Ovary (tissue), 3 donors: ENCODE measurements around the gene CCT7.

Source experiments
- POLR2A ChIP-seq: fragments of 450-650 bp; IDR thresholded peaks from one replicate; pipeline ENCODE4 v1.6.1; 2017; ENCODE audit warnings: antibody characterized with exemption, mild to moderate bottlenecking, moderate library complexity
- TF ChIP-seq, protein P1 (sequence below), 3 donors: fragments of 450-650 bp in 2 of 3; fragments of 200-600 bp in 1 of 3; IDR thresholded peaks; one replicate each; pipeline versions ENCODE4 v1.5.1 to v1.8.0; 2016 to 2022; ENCODE audit warnings: antibody characterized with exemption in 3 of 3, mild to moderate bottlenecking in 1 of 3
- donor health status: DM: no; HTN: no; CAD: no.

DNA sequence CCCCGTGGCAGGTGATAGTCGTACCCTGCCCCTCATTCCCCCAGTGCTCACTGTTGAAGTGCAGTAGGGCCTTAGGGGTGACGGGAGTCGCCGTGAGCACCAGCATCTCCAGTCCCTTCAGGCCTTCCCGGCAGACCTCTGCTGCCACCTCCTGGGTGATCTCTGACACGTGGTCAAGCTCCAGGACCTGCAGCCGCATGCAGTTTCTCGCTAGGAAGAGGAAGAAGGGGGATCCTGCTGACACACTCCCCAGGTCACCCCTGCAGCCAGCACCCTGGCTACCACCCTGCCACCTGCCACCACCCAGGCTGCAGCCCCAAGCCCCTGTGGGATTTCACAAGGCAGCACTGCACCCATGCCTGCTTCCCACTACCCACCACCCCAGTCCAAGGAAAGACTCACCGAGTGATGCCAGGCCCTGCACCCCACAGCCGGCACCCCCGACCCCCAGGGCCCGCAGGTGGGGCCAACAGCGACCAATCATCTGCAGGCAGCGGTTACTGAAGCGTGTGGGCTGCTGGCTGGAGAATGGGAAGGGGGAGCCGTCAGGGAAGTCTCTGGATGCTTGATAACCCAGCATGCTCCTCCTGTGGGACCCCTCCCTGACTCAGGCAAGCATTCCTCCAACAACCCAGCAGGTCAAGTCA, 26.4 kb downstream of the CCT7 start:
- TF ChIP-seq POLR2A = no peak
- TF ChIP-seq, protein P1, sequence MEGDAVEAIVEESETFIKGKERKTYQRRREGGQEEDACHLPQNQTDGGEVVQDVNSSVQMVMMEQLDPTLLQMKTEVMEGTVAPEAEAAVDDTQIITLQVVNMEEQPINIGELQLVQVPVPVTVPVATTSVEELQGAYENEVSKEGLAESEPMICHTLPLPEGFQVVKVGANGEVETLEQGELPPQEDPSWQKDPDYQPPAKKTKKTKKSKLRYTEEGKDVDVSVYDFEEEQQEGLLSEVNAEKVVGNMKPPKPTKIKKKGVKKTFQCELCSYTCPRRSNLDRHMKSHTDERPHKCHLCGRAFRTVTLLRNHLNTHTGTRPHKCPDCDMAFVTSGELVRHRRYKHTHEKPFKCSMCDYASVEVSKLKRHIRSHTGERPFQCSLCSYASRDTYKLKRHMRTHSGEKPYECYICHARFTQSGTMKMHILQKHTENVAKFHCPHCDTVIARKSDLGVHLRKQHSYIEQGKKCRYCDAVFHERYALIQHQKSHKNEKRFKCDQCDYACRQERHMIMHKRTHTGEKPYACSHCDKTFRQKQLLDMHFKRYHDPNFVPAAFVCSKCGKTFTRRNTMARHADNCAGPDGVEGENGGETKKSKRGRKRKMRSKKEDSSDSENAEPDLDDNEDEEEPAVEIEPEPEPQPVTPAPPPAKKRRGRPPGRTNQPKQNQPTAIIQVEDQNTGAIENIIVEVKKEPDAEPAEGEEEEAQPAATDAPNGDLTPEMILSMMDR (IDR thresholded peaks at IDR 0.05) = no peak
